Stimulated activated effector memory CD8-positive, alpha-beta T cell treated with anti-CD3 and anti-CD28 coated beads, Interleukin-12 subunit alpha, Interleukin-12 subunit beta, amount 100 ng/mL, for 72 hours (primary cell): ENCODE results near the gene LAMC2.
"Not testable (repeated sequence)": the region's sequence is repeated elsewhere in the genome, so short reads cannot be mapped to it uniquely, and the experiment has no call there.

Experiments used
- ATAC-seq: fragments of 150-1000 bp; cut with Tn5 transposase; 2 replicates; pipeline ENCODE4 v1.10.0; 2021
- DNase-seq, 2 donors: peaks; one replicate each; pipeline ENCODE4 v3.0.0; 2021 to 2022; ENCODE audit warnings: low spot score in 2 of 2
- H3K27ac Mint-ChIP-seq: one replicate; pipeline ENCODE4 v1.8.0; 2022; ENCODE audit warnings: mild to moderate bottlenecking, mixed read lengths
- H3K36me3 Mint-ChIP-seq: one replicate; pipeline ENCODE4 v1.8.0; 2022; ENCODE audit warnings: mild to moderate bottlenecking, mixed read lengths
- H3K4me1 Mint-ChIP-seq: one replicate; pipeline ENCODE4 v1.8.0; 2022; ENCODE audit warnings: mixed read lengths
- H3K4me3 Mint-ChIP-seq: one replicate; pipeline ENCODE4 v1.8.0; 2022; ENCODE audit warnings: mild to moderate bottlenecking, mixed read lengths
- H3K9me3 Mint-ChIP-seq: one replicate; pipeline ENCODE4 v1.8.0; 2022; ENCODE audit warnings: mixed read lengths

Gene LAMC2

DNA sequence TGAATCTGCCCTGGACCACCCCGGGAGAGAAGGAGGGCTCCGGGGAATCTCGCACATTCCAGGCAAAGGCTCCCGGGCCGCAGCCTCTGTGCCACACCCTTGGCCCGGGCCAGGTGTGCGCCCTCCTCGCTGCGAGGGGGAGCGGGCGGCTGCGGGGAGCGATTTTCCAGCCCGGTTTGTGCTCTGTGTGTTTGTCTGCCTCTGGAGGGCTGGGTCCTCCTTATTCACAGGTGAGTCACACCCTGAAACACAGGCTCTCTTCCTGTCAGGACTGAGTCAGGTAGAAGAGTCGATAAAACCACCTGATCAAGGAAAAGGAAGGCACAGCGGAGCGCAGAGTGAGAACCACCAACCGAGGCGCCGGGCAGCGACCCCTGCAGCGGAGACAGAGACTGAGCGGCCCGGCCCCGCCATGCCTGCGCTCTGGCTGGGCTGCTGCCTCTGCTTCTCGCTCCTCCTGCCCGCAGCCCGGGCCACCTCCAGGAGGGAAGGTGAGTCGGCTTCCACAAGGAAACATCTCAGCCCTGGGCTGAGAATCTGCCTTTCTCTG lies at the start of gene LAMC2:
Gene LAMC2 (plus strand): TSS at position 324 of the 550 bp plus-strand sequence. CDS start 89 bp downstream, at position 413.
- no peak within 1 kb of the TSS for H3K27ac Mint-ChIP-seq
- DNase-seq (no peak), ATAC-seq (peak; percentile 37)
- H3K36me3 Mint-ChIP-seq: no peaks in the 10 kb centered on the region
- H3K9me3 Mint-ChIP-seq: no peaks in the 10 kb centered on the region
- H3K4me3 Mint-ChIP-seq: no peak within 1 kb of the TSS
- H3K4me1 Mint-ChIP-seq: no peaks in the 10 kb centered on the region

DNA sequence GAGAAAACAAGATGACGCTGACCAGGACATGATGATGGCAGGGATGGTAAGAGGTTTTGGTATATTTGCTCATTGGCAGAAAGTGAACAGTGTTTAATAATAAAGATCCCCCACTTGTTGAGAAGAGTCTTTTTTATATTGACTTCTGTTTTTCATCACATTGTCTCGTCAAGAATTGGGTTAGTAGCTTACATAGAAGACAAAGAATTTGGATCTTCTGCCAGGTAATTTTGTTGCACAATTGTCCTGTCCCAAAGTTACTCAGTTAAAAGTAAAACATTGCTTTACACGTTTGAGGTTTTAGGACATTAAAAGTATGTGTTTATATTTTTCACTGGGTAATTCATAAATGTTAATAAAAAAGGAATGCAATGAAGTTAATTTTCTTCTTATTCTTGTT lies 48.3 kb upstream of the LAMC2 start:
- H3K27ac Mint-ChIP-seq: no peak overlapping the region
- no peak for DNase-seq
- ATAC-seq: no peak
- no peak overlapping the region for H3K4me3 Mint-ChIP-seq
- H3K36me3 Mint-ChIP-seq: no peaks in the 10 kb centered on the region
- no peaks in the 10 kb centered on the region for H3K9me3 Mint-ChIP-seq
- H3K4me1 Mint-ChIP-seq: no peaks in the 10 kb centered on the region

DNA sequence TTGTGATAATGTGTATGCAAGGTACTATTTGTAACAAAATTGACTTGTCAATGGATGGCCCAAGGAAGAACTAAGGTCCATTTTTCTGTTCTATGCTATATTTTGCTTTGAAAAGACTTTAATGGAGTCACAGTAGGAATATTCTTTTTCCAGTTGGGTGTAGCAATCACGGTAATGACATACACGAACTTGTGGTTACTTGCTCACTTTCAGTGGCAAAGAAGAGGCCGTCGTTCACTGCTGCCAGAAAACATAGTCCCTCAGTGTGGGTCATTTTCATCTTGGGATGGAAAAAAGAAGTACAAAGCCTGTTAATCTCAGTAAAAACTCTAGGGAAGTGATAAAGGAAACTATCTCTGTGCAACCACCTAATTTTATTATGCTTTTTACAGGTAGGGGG lies 47.8 kb upstream of the LAMC2 start:
- DNase-seq (no peak), ATAC-seq (no peak)
- H3K4me1 Mint-ChIP-seq: no peaks in the 10 kb centered on the region
- H3K36me3 Mint-ChIP-seq: no peaks in the 10 kb centered on the region
- H3K9me3 Mint-ChIP-seq: no peaks in the 10 kb centered on the region
- H3K4me3 Mint-ChIP-seq: no peak overlapping the region
- H3K27ac Mint-ChIP-seq: no peak overlapping the region

DNA sequence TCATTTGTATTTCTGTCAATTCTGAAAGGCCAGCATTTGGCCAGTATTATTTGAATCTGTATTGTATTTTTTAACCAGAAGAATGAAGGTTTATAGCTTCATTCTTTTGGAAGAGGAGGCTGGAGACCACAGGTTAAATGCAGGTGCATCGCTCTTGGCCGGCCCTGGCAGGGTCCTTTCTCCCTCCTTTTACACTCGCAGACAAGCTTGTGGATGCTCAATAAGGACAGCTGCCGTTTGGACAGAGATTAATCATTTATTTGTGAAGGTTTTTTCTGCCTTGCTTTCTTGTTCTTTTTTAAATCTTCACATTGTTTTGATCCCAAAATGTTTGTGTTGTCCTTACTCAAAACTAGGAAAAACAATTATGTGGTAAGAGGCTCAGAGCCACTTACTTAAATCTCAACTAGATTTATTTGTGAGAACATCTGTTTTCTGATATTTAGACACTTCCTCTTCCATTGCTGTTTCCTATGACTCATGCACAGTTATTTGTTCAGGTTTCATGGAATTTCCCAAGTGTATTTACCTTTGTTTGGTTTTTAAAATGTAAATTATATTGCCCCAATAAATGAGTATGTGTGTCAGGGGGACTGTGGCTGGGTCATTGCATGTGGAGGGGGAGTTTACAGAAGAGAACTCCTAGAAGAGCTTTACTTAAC lies 46.7 kb upstream of the LAMC2 start:
- no peak overlapping the region for H3K27ac Mint-ChIP-seq
- H3K36me3 Mint-ChIP-seq: no peaks in the 10 kb centered on the region
- no peak for DNase-seq
- H3K4me1 Mint-ChIP-seq: no peaks in the 10 kb centered on the region
- H3K9me3 Mint-ChIP-seq: no peaks in the 10 kb centered on the region
- no peak for ATAC-seq
- no peak overlapping the region for H3K4me3 Mint-ChIP-seq

GRCh38 chr1:183140633-183141032 lies 45.4 kb upstream of the LAMC2 start:
- Mint-ChIP-seq H3K27ac (no peak overlapping the region), H3K4me1 (no peaks in the 10 kb centered on the region), H3K9me3 (no peaks in the 10 kb centered on the region), H3K4me3 (no peak overlapping the region), H3K36me3 (no peaks in the 10 kb centered on the region)
- ATAC-seq: no peak
- no peak for DNase-seq

DNA sequence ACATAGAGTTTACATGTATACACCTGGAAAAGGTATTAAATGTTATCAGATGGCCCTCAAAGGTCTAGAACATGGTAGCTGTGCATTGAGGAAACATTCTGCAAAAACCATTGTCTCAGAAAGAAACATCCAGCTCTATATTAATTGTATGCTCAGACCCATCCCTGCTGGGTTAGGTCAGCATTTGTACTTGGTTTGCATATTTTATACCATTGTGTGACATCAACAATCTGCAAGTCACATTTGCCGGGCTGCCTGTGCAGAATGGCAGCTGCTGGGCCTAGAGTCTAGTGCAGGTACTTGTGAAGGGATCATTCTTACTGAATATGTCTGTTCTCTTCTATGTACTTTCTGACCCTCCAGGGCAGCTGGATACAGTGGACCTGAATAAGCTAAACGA lies 43.9 kb upstream of the LAMC2 start:
- Mint-ChIP-seq H3K27ac (no peak overlapping the region), H3K4me3 (no peak overlapping the region), H3K9me3 (no peaks in the 10 kb centered on the region), H3K36me3 (no peaks in the 10 kb centered on the region), H3K4me1 (no peaks in the 10 kb centered on the region)
- ATAC-seq: peak; percentile 32
- no peak for DNase-seq

DNA sequence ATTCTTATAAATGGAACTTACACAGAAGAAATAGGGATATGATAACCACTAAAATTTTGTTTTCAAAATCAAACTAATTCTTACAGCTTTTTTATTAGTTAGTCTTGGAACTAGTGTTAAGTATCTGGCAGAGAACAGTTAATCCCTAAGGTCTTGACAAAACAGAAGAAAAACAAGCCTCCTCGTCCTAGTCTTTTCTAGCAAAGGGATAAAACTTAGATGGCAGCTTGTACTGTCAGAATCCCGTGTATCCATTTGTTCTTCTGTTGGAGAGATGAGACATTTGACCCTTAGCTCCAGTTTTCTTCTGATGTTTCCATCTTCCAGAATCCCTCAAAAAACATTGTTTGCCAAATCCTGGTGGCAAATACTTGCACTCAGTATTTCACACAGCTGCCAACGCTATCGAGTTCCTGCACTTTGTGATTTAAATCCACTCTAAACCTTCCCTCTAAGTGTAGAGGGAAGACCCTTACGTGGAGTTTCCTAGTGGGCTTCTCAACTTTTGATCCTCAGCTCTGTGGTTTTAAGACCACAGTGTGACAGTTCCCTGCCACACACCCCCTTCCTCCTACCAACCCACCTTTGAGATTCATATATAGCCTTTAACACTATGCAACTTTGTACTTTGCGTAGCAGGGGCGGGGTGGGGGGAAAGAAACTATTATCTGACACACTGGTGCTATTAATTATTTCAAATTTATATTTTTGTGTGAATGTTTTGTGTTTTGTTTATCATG lies 42.3 kb upstream of the LAMC2 start:
- Mint-ChIP-seq H3K36me3 (no peaks in the 10 kb centered on the region), H3K4me3 (no peak overlapping the region), H3K4me1 (no peaks in the 10 kb centered on the region), H3K27ac (no peak overlapping the region), H3K9me3 (no peaks in the 10 kb centered on the region)
- DNase-seq: no peak
- no peak for ATAC-seq

GRCh38 chr1:183144752-183145151 lies 41.3 kb upstream of the LAMC2 start:
- no peaks in the 10 kb centered on the region for H3K9me3 Mint-ChIP-seq
- no peaks in the 10 kb centered on the region for H3K4me1 Mint-ChIP-seq
- ATAC-seq (no peak), DNase-seq (no peak)
- no peaks in the 10 kb centered on the region for H3K36me3 Mint-ChIP-seq
- H3K4me3 Mint-ChIP-seq: no peak overlapping the region
- no peak overlapping the region for H3K27ac Mint-ChIP-seq

- no peak overlapping the region for H3K27ac Mint-ChIP-seq
- no peaks in the 10 kb centered on the region for H3K36me3 Mint-ChIP-seq
- H3K9me3 Mint-ChIP-seq: peaks cover 4% of the 10 kb centered on the region
- no peak overlapping the region for H3K4me3 Mint-ChIP-seq
- ATAC-seq: no peak
- H3K4me1 Mint-ChIP-seq: no peaks in the 10 kb centered on the region
- DNase-seq: no peak
These were observed 38.3 kb upstream of the LAMC2 start for GRCh38 chr1:183147735-183148134.

DNA sequence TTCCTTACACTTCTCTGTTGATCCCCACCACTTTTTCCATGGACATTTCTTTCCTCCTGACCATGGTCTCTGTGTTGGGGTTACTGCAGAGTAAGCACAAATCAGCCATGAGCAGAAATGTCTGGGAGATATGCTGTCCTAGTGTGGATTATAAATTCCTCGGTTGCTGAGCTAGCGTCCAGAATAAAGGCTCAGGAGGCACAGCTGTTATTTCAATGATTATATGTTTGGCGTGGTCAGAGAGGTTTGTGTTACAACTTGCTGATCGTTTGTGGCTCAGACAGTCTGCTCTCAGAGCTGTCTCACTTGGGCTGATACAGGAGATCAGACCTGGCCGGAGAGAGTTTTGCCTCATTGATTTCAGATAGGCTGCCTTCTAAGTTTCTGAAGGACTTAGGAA lies 37.5 kb upstream of the LAMC2 start:
- ATAC-seq (no peak), DNase-seq (no peak)
- no peak overlapping the region for H3K4me3 Mint-ChIP-seq
- peaks cover 4% of the 10 kb centered on the region for H3K9me3 Mint-ChIP-seq
- no peaks in the 10 kb centered on the region for H3K4me1 Mint-ChIP-seq
- H3K36me3 Mint-ChIP-seq: no peaks in the 10 kb centered on the region
- no peak overlapping the region for H3K27ac Mint-ChIP-seq

GRCh38 chr1:183149273-183149672 lies 36.8 kb upstream of the LAMC2 start:
- Mint-ChIP-seq H3K27ac (no peak overlapping the region), H3K9me3 (peaks cover 4% of the 10 kb centered on the region), H3K4me3 (no peak overlapping the region)

DNA sequence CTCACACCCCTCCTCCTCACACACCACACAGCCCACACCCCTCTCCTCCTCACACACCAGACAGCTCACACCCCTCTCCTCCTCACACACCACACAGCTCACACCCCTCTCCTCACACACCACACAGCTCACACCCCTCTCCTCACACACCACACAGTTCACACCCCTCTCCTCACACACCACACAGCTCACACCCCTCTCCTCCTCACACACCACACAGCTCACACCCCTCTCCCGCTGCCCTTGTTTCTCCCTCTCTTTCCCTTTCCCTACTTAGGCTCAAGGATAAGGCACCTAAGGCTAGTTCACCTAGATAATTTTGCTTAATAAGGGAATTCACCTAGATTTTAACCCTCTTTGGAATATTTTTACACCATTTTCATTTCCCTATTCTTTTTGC lies 36.0 kb upstream of the LAMC2 start:
- not testable (repeated sequence) for H3K4me1 Mint-ChIP-seq, DNase-seq, H3K9me3 Mint-ChIP-seq, H3K36me3 Mint-ChIP-seq, H3K27ac Mint-ChIP-seq, H3K4me3 Mint-ChIP-seq, ATAC-seq

More at GRCh38 chr1:183149273-183149672, 36.8 kb upstream of the LAMC2 start:
- ATAC-seq (no peak), DNase-seq (no peak)
- no peaks in the 10 kb centered on the region for H3K36me3 Mint-ChIP-seq
- no peaks in the 10 kb centered on the region for H3K4me1 Mint-ChIP-seq

GRCh38 chr1:183150445-183150844 lies 35.6 kb upstream of the LAMC2 start:
- no peaks in the 10 kb centered on the region for H3K4me1 Mint-ChIP-seq
- DNase-seq (no peak), ATAC-seq (no peak)
- no peak overlapping the region for H3K27ac Mint-ChIP-seq
- no peaks in the 10 kb centered on the region for H3K36me3 Mint-ChIP-seq
- peaks cover 4% of the 10 kb centered on the region for H3K9me3 Mint-ChIP-seq
- no peak overlapping the region for H3K4me3 Mint-ChIP-seq

- DNase-seq: no peak
- no peak for ATAC-seq
- H3K4me1 Mint-ChIP-seq: no peaks in the 10 kb centered on the region
- H3K9me3 Mint-ChIP-seq: peaks cover 4% of the 10 kb centered on the region
- H3K4me3 Mint-ChIP-seq: no peak overlapping the region
- no peaks in the 10 kb centered on the region for H3K36me3 Mint-ChIP-seq
- H3K27ac Mint-ChIP-seq: no peak overlapping the region
These were observed 33.9 kb upstream of the LAMC2 start for GRCh38 chr1:183152180-183152579.

DNA sequence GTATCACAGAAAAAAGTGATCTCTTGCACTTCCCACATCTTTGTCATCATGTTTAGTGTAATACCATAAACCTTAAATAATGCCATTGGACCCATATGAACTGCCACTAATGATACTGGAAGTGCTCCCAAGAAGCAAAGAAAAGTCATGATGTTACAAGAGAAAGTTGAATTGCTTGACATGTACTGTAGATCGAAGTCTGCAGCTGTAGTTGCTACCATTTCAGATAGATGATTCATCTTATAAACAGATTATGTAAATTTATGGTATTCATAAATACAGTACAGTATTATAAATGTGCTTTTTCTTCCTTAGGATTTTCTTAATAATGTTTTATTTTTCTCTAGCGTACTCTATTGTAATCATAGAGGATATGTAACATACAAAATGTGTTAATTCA lies 30.1 kb upstream of the LAMC2 start:
- Mint-ChIP-seq H3K27ac (no peak overlapping the region), H3K4me3 (no peak overlapping the region)

GRCh38 chr1:183159960-183160359 lies 26.1 kb upstream of the LAMC2 start:
- ATAC-seq (no peak), DNase-seq (no peak)
- Mint-ChIP-seq H3K4me1 (no peaks in the 10 kb centered on the region), H3K36me3 (no peaks in the 10 kb centered on the region), H3K4me3 (no peak overlapping the region), H3K27ac (no peak overlapping the region), H3K9me3 (no peaks in the 10 kb centered on the region)

More for the DNA sequence above, 30.1 kb upstream of the LAMC2 start:
- DNase-seq (no peak), ATAC-seq (no peak)
- no peaks in the 10 kb centered on the region for H3K4me1 Mint-ChIP-seq
- H3K36me3 Mint-ChIP-seq: no peaks in the 10 kb centered on the region
- H3K9me3 Mint-ChIP-seq: no peaks in the 10 kb centered on the region
